Loucy (cell line): ENCODE data around the gene GIMAP7.
"Not testable (repeated sequence)": the region's sequence is repeated elsewhere in the genome, so short reads cannot be mapped to it uniquely, and the experiment has no call there.

ENCODE experiments used
- EZH2phosphoT487 ChIP-seq: fragments of 200-600 bp; IDR thresholded peaks from 2 replicates; pipeline ENCODE4 v1.6.1; 2018; ENCODE audit warnings: antibody characterized with exemption, mild to moderate bottlenecking, moderate library complexity, borderline replicate concordance
- TF ChIP-seq, protein P1 (sequence below): fragments of 200-600 bp; sonication (generic); conservative IDR thresholded peaks from 2 replicates; pipeline ENCODE4 v1.5.1; 2014; ENCODE audit warnings: mild to moderate bottlenecking, antibody characterized with exemption, low read length

DNA sequence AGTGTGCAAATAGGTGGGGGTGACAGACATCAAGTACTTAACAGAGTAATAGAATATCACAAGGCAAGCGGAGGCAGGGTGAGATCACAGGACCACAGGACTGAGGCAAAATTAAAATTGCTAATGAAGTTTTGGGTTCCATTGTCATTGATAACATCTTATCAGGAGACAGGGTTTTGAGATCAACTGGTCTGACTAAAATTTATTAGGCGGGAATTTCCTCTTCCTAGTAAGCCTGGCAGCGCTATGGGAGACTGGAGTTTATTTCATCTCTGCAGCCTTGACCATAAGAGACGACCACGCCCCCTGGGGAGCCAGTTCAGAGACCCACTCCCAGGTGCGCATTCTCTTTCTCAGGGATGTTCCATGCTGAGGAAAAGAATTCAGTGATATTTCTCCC is 8.3 kb downstream of the GIMAP7 start:
- TF ChIP-seq, protein P1, sequence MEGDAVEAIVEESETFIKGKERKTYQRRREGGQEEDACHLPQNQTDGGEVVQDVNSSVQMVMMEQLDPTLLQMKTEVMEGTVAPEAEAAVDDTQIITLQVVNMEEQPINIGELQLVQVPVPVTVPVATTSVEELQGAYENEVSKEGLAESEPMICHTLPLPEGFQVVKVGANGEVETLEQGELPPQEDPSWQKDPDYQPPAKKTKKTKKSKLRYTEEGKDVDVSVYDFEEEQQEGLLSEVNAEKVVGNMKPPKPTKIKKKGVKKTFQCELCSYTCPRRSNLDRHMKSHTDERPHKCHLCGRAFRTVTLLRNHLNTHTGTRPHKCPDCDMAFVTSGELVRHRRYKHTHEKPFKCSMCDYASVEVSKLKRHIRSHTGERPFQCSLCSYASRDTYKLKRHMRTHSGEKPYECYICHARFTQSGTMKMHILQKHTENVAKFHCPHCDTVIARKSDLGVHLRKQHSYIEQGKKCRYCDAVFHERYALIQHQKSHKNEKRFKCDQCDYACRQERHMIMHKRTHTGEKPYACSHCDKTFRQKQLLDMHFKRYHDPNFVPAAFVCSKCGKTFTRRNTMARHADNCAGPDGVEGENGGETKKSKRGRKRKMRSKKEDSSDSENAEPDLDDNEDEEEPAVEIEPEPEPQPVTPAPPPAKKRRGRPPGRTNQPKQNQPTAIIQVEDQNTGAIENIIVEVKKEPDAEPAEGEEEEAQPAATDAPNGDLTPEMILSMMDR: not testable (repeated sequence)
- not testable (repeated sequence) for TF ChIP-seq EZH2phosphoT487
